Stimulated activated CD8-positive, alpha-beta memory T cell treated with anti-CD3 and anti-CD28 coated beads, Interleukin-7, amount 100 ng/mL, for 48 hours (primary cell): ENCODE measurements around the gene MEIS1.

Experiments used
- DNase-seq, 2 donors: peaks; one replicate each; pipeline ENCODE4 v3.0.0-alpha.2; 2020; ENCODE audit warnings: low read depth in 1 of 2; ENCODE audit errors: extremely low read depth in 1 of 2

MEIS1 gene

GRCh38 chr2:66578054-66578686 lies 143.2 kb downstream of the MEIS1 start:
- no peak for DNase-seq

- DNase-seq, result no peak
Observed at GRCh38 chr2:66578687-66579106, 143.8 kb downstream of the MEIS1 start.

GRCh38 chr2:66579186-66580126 lies 144.5 kb downstream of the MEIS1 start:
- DNase-seq, result no peak

- DNase-seq, result no peak
Observed at GRCh38 chr2:66580166-66581049, 145.5 kb downstream of the MEIS1 start.

GRCh38 chr2:66581339-66582103 lies 146.6 kb downstream of the MEIS1 start:
- DNase-seq, result no peak

- DNase-seq, result no peak
Observed at GRCh38 chr2:66582104-66582986, 147.4 kb downstream of the MEIS1 start.

- DNase-seq, result no peak
Observed at GRCh38 chr2:66582987-66583880, 148.3 kb downstream of the MEIS1 start.

- DNase-seq, result no peak
Observed at GRCh38 chr2:66583881-66584280, 149.0 kb downstream of the MEIS1 start.

- no peak for DNase-seq
Observed at GRCh38 chr2:66585587-66585986, 150.7 kb downstream of the MEIS1 start.

GRCh38 chr2:66587216-66587615 lies 152.3 kb downstream of the MEIS1 start:
- DNase-seq, result no peak

- no peak for DNase-seq
Observed at GRCh38 chr2:66594001-66594400, 159.1 kb downstream of the MEIS1 start.

GRCh38 chr2:66595556-66595955 lies 160.6 kb downstream of the MEIS1 start:
- DNase-seq, result no peak

- DNase-seq, result no peak
Observed at GRCh38 chr2:66596256-66596655, 161.3 kb downstream of the MEIS1 start.

GRCh38 chr2:66601624-66602023 lies 166.7 kb downstream of the MEIS1 start:
- no peak for DNase-seq

- DNase-seq, result no peak
Observed at GRCh38 chr2:66602341-66602740, 167.4 kb downstream of the MEIS1 start.

- DNase-seq, result no peak
Observed at GRCh38 chr2:66604326-66604725, 169.4 kb downstream of the MEIS1 start.

GRCh38 chr2:66604976-66605375 lies 170.1 kb downstream of the MEIS1 start:
- DNase-seq, result no peak

- DNase-seq, result no peak
Observed at GRCh38 chr2:66607152-66607551, 172.2 kb downstream of the MEIS1 start.
